Astrocyte of the spinal cord (primary cell): ENCODE data around the gene CCZ1.
"Not testable (repeated sequence)": the region's sequence is repeated elsewhere in the genome, so short reads cannot be mapped to it uniquely, and the experiment has no call there.

Experiments used
- DNase-seq: peaks from one replicate; pipeline ENCODE4 v3.0.0; 2011; ENCODE audit warnings: low read depth, low spot score
- H3K4me3 ChIP-seq: 2 replicates; pipeline ENCODE4 v1.5.1; 2011; ENCODE audit warnings: low read depth, mild to moderate bottlenecking, low read length, moderate library complexity
- in situ Hi-C: cut with HindIII; loops from 2 replicates; pipeline ENCODE4 v1.10.0; 2017; ENCODE audit warnings: low sequenced_read_pairs

CCZ1 gene

GRCh38 chr7:5924180-5924579 is 25.6 kb downstream of the CCZ1 start:
- H3K4me3 ChIP-seq, DNase-seq, in situ Hi-C loops: not testable (repeated sequence)

- in situ Hi-C loops, H3K4me3 ChIP-seq, DNase-seq: not testable (repeated sequence)
These were observed 26.1 kb downstream of the CCZ1 start for GRCh38 chr7:5924630-5925029.

- in situ Hi-C loops, DNase-seq, H3K4me3 ChIP-seq: not testable (repeated sequence)
These were observed 27.8 kb downstream of the CCZ1 start for GRCh38 chr7:5926263-5926870.

- in situ Hi-C loops, DNase-seq, H3K4me3 ChIP-seq: not testable (repeated sequence)
These were observed 31.8 kb downstream of the CCZ1 start for GRCh38 chr7:5930290-5930689.

- H3K4me3 ChIP-seq, DNase-seq, in situ Hi-C loops: not testable (repeated sequence)
These were observed 32.7 kb downstream of the CCZ1 start for GRCh38 chr7:5931250-5931649.

- in situ Hi-C loops, H3K4me3 ChIP-seq: not testable (repeated sequence)
- DNase-seq: peak; percentile 18
These were observed 33.5 kb downstream of the CCZ1 start for GRCh38 chr7:5931905-5932644.

- H3K4me3 ChIP-seq, DNase-seq, in situ Hi-C loops: not testable (repeated sequence)
These were observed 36.5 kb downstream of the CCZ1 start for GRCh38 chr7:5934945-5935450.

- in situ Hi-C loops, H3K4me3 ChIP-seq, DNase-seq: not testable (repeated sequence)
These were observed 64.7 kb downstream of the CCZ1 start for GRCh38 chr7:5963205-5963604.

- H3K4me3 ChIP-seq, DNase-seq, in situ Hi-C loops: not testable (repeated sequence)
These were observed 65.3 kb downstream of the CCZ1 start for GRCh38 chr7:5963810-5964209.

GRCh38 chr7:5970347-5970911 is 71.9 kb downstream of the CCZ1 start, which contains the start of gene RSPH10B:
RSPH10B (minus strand) TSS chr7:5970689; CDS start chr7:5967116, 3,573 bp downstream.
- H3K4me3 ChIP-seq, in situ Hi-C loops, DNase-seq: not testable (repeated sequence)

GRCh38 chr7:5973580-5973979 is 75.0 kb downstream of the CCZ1 start:
- H3K4me3 ChIP-seq, DNase-seq, in situ Hi-C loops: not testable (repeated sequence)
